Right lobe of liver (tissue), 6 donors: ENCODE measurements around the gene NCL. TPM values are rescaled to one million over a fixed set of nuclear protein-coding genes. Genes with fewer than 3 reads are reported as not detected.

ENCODE experiments used
- ATAC-seq, 4 donors: fragments of 200-7000 bp; cut with Tn5 transposase; one replicate each; pipeline ENCODE4 v1.9.1; 2020; ENCODE audit warnings: mild to moderate bottlenecking in 4 of 4, moderate library complexity in 4 of 4
- DNase-seq, 3 donors: peaks; one replicate each; pipeline ENCODE4 v3.0.0-alpha.2; 2020
- H3K27ac ChIP-seq, 3 donors: fragments of 200-600 bp; one replicate each; pipeline ENCODE4 v1.8.0; 2022
- H3K27me3 ChIP-seq, 2 donors: fragments of 200-600 bp; one replicate each; pipeline ENCODE4 v1.8.0; 2022
- H3K36me3 ChIP-seq, 4 donors: fragments of 200-600 bp; sonication (generic) in 1 of 4; one replicate each; pipeline versions ENCODE4 v1.5.1 to v1.8.0; 2017 to 2022; ENCODE audit warnings: control low read depth in 1 of 4
- H3K4me1 ChIP-seq, 4 donors: fragments of 200-600 bp; sonication (generic) in 1 of 4; one replicate each; pipeline versions ENCODE4 v1.5.1 to v1.8.0; 2017 to 2022; ENCODE audit warnings: control low read depth in 1 of 4
- H3K4me3 ChIP-seq, 3 donors: fragments of 200-600 bp; one replicate each; pipeline ENCODE4 v1.8.0; 2022
- H3K9me3 ChIP-seq, 4 donors: fragments of 200-600 bp; sonication (generic) in 1 of 4; one replicate each; pipeline versions ENCODE4 v1.5.1 to v1.8.0; 2017 to 2022; ENCODE audit warnings: control low read depth in 1 of 4
- CTCF ChIP-seq, 4 donors: fragments of 200-600 bp in 3 of 4; fragments of 450-650 bp in 1 of 4; IDR thresholded peaks; one replicate each; pipeline versions ENCODE4 v1.5.1 to v1.8.0; 2016 to 2022; ENCODE audit warnings: antibody characterized with exemption in 4 of 4, mild to moderate bottlenecking in 2 of 4
- POLR2A ChIP-seq: fragments of 450-650 bp; IDR thresholded peaks from one replicate; pipeline ENCODE4 v1.6.1; 2017; ENCODE audit warnings: antibody characterized with exemption, mild to moderate bottlenecking
- WGBS: methylation state at CpG from one replicate; pipeline ENCODE4 v1.1.6; 2018; ENCODE audit warnings: low coverage, low lambda C conversion rate; ENCODE audit not compliant: insufficient coverage; ENCODE audit errors: missing lambda C conversion rate; 5-methylcytosine and 5-hydroxymethylcytosine counted together
- intact Hi-C, 2 donors: fragments of 100-400 bp; cut with DNase I; formaldehyde crosslinking; loops; one replicate each; pipeline versions ENCODE4 v1.11.2 to v1.14.1; 2022
- long read RNA-seq: library from polyadenylated mRNA; unstranded; transcript quantifications from one replicate; pipeline ENCODE4 v2.0.0, GENCODE V29; 2019
- total RNA-seq, 6 experiments: library from RNA; depleted of rRNA in 2 of 6; stranded (reverse); fragments of >200 nt in 2 of 6; fragmentation: NEBNext Ultra II Directional in 3 of 6; extraction: Animal tissue kit (Norgen Biotek cat#: 25700) in 3 of 6; gene quantifications; one replicate each; pipeline versions ENCODE4 v1.1.0 to v1.2.4, GENCODE V29; 2016 to 2023
- donor health status: DM: no; HTN: yes; CAD: no.
- donor health status: DM: no; HTN: no; CAD: no.
- donor health status: DM: no; HTN: no; CAD: no.
- donor health status: DM: no; HTN: yes; CAD: no.
- donor health status: DM: no; HTN: yes; CAD: no.

NCL gene
- 100 to 1,000 TPM in 5 of 6 experiments, 10 to 100 TPM in 1; 78.8 to 203 (median 146) TPM for total RNA-seq
- long read RNA-seq, full-length matches to known transcripts = 22 of 84 reads
- long read RNA-seq, partial matches to known transcripts = 59 of 84 reads
- long read RNA-seq, other reads (novel, unspliced or antisense) = 3 of 84 reads

GRCh38 chr2:231463698-231464575 is at the start of gene NCL:
Gene NCL (minus strand): TSS chr2:231464484. CDS start chr2:231464353, 131 bp downstream.
- 0% methylated on average over 44 of the region's 102 CpGs for WGBS
- peak; percentile 98 for TF ChIP-seq POLR2A
- TF ChIP-seq CTCF (IDR thresholded peaks at IDR 0.05) = no peak
- intact Hi-C loops = no loop called here
- peak within 1 kb of the TSS; percentile 75 to 96 (median 82) for H3K4me3 ChIP-seq
- peak; percentile 81 to 85 (median 82) for DNase-seq
- peaks cover 0 to 14% (median 7%) of the 10 kb centered on the region in 4 donors for H3K4me1 ChIP-seq
- H3K36me3 ChIP-seq = peaks cover 20 to 42% (median 32%) of the 10 kb centered on the region in 4 donors
- ATAC-seq = peak; percentile 57 to 69 (median 64)
- H3K27me3 ChIP-seq = no peaks in the 10 kb centered on the region
- H3K27ac ChIP-seq = peak within 1 kb of the TSS; percentile 83 to 94 (median 93)
- no peaks in the 10 kb centered on the region for H3K9me3 ChIP-seq

- Histone ChIP-seq H3K27ac (peak overlapping the region; percentile 42 to 80 (median 68)), H3K9me3 (no peaks in the 10 kb centered on the region), H3K27me3 (no peaks in the 10 kb centered on the region), H3K36me3 (no peaks in the 10 kb centered on the region), H3K4me1 (peaks cover 0 to 12% (median 0%) of the 10 kb centered on the region in 4 donors), H3K4me3 (peak overlapping the region; percentile 42 to 64 (median 63))
- WGBS = 19% methylated on average over 7 of the region's 7 CpGs
- intact Hi-C loops = no loop called here
- no peak for ATAC-seq
- no peak for TF ChIP-seq CTCF (IDR thresholded peaks at IDR 0.05)
- no peak for DNase-seq
These were observed 49.5 kb upstream of the NCL start for GRCh38 chr2:231513746-231514224.

GRCh38 chr2:231512222-231512621 is 47.9 kb upstream of the NCL start:
- Histone ChIP-seq H3K27me3 (no peaks in the 10 kb centered on the region), H3K4me1 (peaks cover 0 to 12% (median 0%) of the 10 kb centered on the region in 4 donors), H3K9me3 (no peaks in the 10 kb centered on the region), H3K27ac (no peak overlapping the region), H3K4me3 (no peak overlapping the region), H3K36me3 (no peaks in the 10 kb centered on the region)
- WGBS = 82% methylated on average over 2 of the region's 5 CpGs
- intact Hi-C loops = no loop called here
- ATAC-seq = no peak
- peak in 1 of 3 donors; percentile 33 for DNase-seq
- TF ChIP-seq POLR2A (no peak), CTCF (IDR thresholded peaks at IDR 0.05) (no peak)

GRCh38 chr2:231503766-231504165 is 39.5 kb upstream of the NCL start:
- DNase-seq = no peak
- H3K9me3 ChIP-seq = no peaks in the 10 kb centered on the region
- intact Hi-C loops = no loop called here

More at GRCh38 chr2:231503766-231504165, 39.5 kb upstream of the NCL start:
- Histone ChIP-seq H3K4me1 (no peaks in the 10 kb centered on the region), H3K27ac (no peak overlapping the region), H3K27me3 (no peaks in the 10 kb centered on the region), H3K4me3 (no peak overlapping the region), H3K36me3 (no peaks in the 10 kb centered on the region)
- 73% methylated on average over 3 of the region's 3 CpGs for WGBS
- TF ChIP-seq CTCF (IDR thresholded peaks at IDR 0.05) (no peak), POLR2A (no peak)
- ATAC-seq = no peak
